ENCODE data around the gene CGB7. TPM values are rescaled to one million over a fixed set of nuclear protein-coding genes. Genes with fewer than 3 reads are reported as not detected.
A peak's percentile ranks its signal among the peaks of the same experiment; 100 is the strongest.
"Not testable (repeated sequence)": the region's sequence is repeated elsewhere in the genome, so short reads cannot be mapped to it uniquely, and the experiment has no call there.

Gene CGB7
- total and polyA plus RNA-seq, 2 experiments from 2014 or later: 0.32 to 0.97 TPM

- H3K4me3 ChIP-seq: peak overlapping the region; percentile 73
- peaks cover 57% of the 10 kb centered on the region for H3K27me3 Mint-ChIP-seq (ENCODE audit: insufficient read depth, low read depth, poor library complexity)
- not testable (repeated sequence) for H3K9me2 ChIP-seq (ENCODE audit: insufficient read depth); H3K9me3 Mint-ChIP-seq; DNase-seq (ENCODE audit: low spot score); H3F3A ChIP-seq (replicated peaks; ENCODE audit: low read depth); H3K4me1 ChIP-seq (ENCODE audit: insufficient read depth); H2AFZ ChIP-seq; H3K27ac Mint-ChIP-seq; H3K36me3 ChIP-seq (ENCODE audit: insufficient read depth); H4K20me1 ChIP-seq (replicated peaks; ENCODE audit: insufficient read depth); H3K36me3 Mint-ChIP-seq (ENCODE audit: low read depth); H3K27ac ChIP-seq (ENCODE audit: low read depth); H3K79me2 ChIP-seq (replicated peaks; ENCODE audit: insufficient read depth)
- H3K4me3 Mint-ChIP-seq: peak overlapping the region; percentile 73
- H3K27me3 ChIP-seq (ENCODE audit: insufficient read depth): peaks cover 63% of the 10 kb centered on the region
- peaks cover 11% of the 10 kb centered on the region for H3K4me1 Mint-ChIP-seq
- H3K4me2 ChIP-seq: peak overlapping the region; percentile 95
- peak; percentile 25 for TF ChIP-seq EZH2 (IDR thresholded peaks at IDR 0.05; ENCODE audit: low read depth, unreplicated experiment)
- ATAC-seq: peak; percentile 15
Measured at GRCh38 chr19:49056902-49057596, 500 bp downstream of the CGB7 start.

GRCh38 chr19:49056101-49056901, 1.2 kb downstream of the CGB7 start:
- Histone ChIP-seq H2AFZ (peak overlapping the region; percentile 90), H3F3A (replicated peaks; ENCODE audit: low read depth) (no peaks in the 10 kb centered on the region), H3K4me3 (peak overlapping the region; percentile 73), H4K20me1 (replicated peaks; ENCODE audit: insufficient read depth) (no peaks in the 10 kb centered on the region), H3K36me3 (ENCODE audit: insufficient read depth) (no peaks in the 10 kb centered on the region), H3K9me2 (ENCODE audit: insufficient read depth) (no peaks in the 10 kb centered on the region), H3K27me3 (ENCODE audit: insufficient read depth) (peaks cover 63% of the 10 kb centered on the region), H3K27ac (ENCODE audit: low read depth) (no peak overlapping the region), H3K4me2 (peak overlapping the region; percentile 95), H3K4me1 (ENCODE audit: insufficient read depth) (peaks cover 9% of the 10 kb centered on the region; the same call in 1 of the 2 replicates), H3K79me2 (replicated peaks; ENCODE audit: insufficient read depth) (no peaks in the 10 kb centered on the region)
- peak; percentile 54 for TF ChIP-seq EZH2 (IDR thresholded peaks at IDR 0.05; ENCODE audit: low read depth, unreplicated experiment)
- TF ChIP-seq POLR2AphosphoS5 (IDR thresholded peaks at IDR 0.05; ENCODE audit: low read depth): peak; percentile 45
- peak; percentile 22 to 34 for TF ChIP-seq CTCF (conservative IDR thresholded peaks at IDR 0.05; ENCODE audit: low read depth in 2 of 2)
- TF ChIP-seq ZNF331 (CRISPR knock-in tag; IDR thresholded peaks at IDR 0.05; ENCODE audit: low read depth): no peak
- ATAC-seq: peak; percentile 78
- no peak overlapping the region for H3K27ac Mint-ChIP-seq
- H3K4me3 Mint-ChIP-seq: peak overlapping the region; percentile 73
- H3K9me3 Mint-ChIP-seq: no peaks in the 10 kb centered on the region; the same call in 2 of the 3 replicates
- DNase-seq (ENCODE audit: low spot score): peak; percentile 76
- peaks cover 11% of the 10 kb centered on the region for H3K4me1 Mint-ChIP-seq
- H3K27me3 Mint-ChIP-seq (ENCODE audit: insufficient read depth, low read depth, poor library complexity): peaks cover 57% of the 10 kb centered on the region
- no peaks in the 10 kb centered on the region for H3K36me3 Mint-ChIP-seq (ENCODE audit: low read depth)

GRCh38 chr19:49050376-49051033, 7.0 kb downstream of the CGB7 start:
- H3K9me2 ChIP-seq (ENCODE audit: insufficient read depth); H3K36me3 Mint-ChIP-seq (ENCODE audit: low read depth); ATAC-seq: not testable (repeated sequence)

GRCh38 chr19:49049834-49050233, 7.7 kb downstream of the CGB7 start:
- H3K4me1 ChIP-seq (ENCODE audit: insufficient read depth); ATAC-seq; H3K9me2 ChIP-seq (ENCODE audit: insufficient read depth); H3K36me3 Mint-ChIP-seq (ENCODE audit: low read depth); H3K4me1 Mint-ChIP-seq; DNase-seq (ENCODE audit: low spot score); H3K36me3 ChIP-seq (ENCODE audit: insufficient read depth); H3K79me2 ChIP-seq (replicated peaks; ENCODE audit: insufficient read depth); H4K20me1 ChIP-seq (replicated peaks; ENCODE audit: insufficient read depth); H3K27ac Mint-ChIP-seq; H2AFZ ChIP-seq; H3K9me3 Mint-ChIP-seq; H3K27me3 ChIP-seq (ENCODE audit: insufficient read depth); H3K4me3 Mint-ChIP-seq; H3K27ac ChIP-seq (ENCODE audit: low read depth); H3K4me2 ChIP-seq; H3F3A ChIP-seq (replicated peaks; ENCODE audit: low read depth); H3K4me3 ChIP-seq: not testable (repeated sequence)
- peaks cover 12% of the 10 kb centered on the region for H3K27me3 Mint-ChIP-seq (ENCODE audit: insufficient read depth, low read depth, poor library complexity)

More at GRCh38 chr19:49050376-49051033, 7.0 kb downstream of the CGB7 start:
- H3K27ac ChIP-seq (ENCODE audit: low read depth); H3K4me3 Mint-ChIP-seq; H2AFZ ChIP-seq; H3F3A ChIP-seq (replicated peaks; ENCODE audit: low read depth); H3K27ac Mint-ChIP-seq; H3K27me3 ChIP-seq (ENCODE audit: insufficient read depth); H3K4me2 ChIP-seq; H3K4me1 ChIP-seq (ENCODE audit: insufficient read depth); H3K79me2 ChIP-seq (replicated peaks; ENCODE audit: insufficient read depth); DNase-seq (ENCODE audit: low spot score); H3K36me3 ChIP-seq (ENCODE audit: insufficient read depth); H4K20me1 ChIP-seq (replicated peaks; ENCODE audit: insufficient read depth); H3K9me3 Mint-ChIP-seq; H3K4me1 Mint-ChIP-seq; H3K4me3 ChIP-seq: not testable (repeated sequence)
- H3K27me3 Mint-ChIP-seq (ENCODE audit: insufficient read depth, low read depth, poor library complexity): peaks cover 17% of the 10 kb centered on the region

GRCh38 chr19:49049011-49049410, 8.5 kb downstream of the CGB7 start, which contains the start of gene CGB8:
TSS of gene CGB8 (minus strand) at chr19:49049111. CDS start at chr19:49048739, 372 bp downstream.
- not testable (repeated sequence) for H3F3A ChIP-seq (replicated peaks; ENCODE audit: low read depth); H2AFZ ChIP-seq; H3K27me3 ChIP-seq (ENCODE audit: insufficient read depth); DNase-seq (ENCODE audit: low spot score); H4K20me1 ChIP-seq (replicated peaks; ENCODE audit: insufficient read depth); H3K4me2 ChIP-seq; H3K9me3 Mint-ChIP-seq; H3K27ac ChIP-seq (ENCODE audit: low read depth); H3K4me3 ChIP-seq; H3K79me2 ChIP-seq (replicated peaks; ENCODE audit: insufficient read depth); H3K4me3 Mint-ChIP-seq; ATAC-seq; H3K4me1 Mint-ChIP-seq; H3K36me3 ChIP-seq (ENCODE audit: insufficient read depth); H3K9me2 ChIP-seq (ENCODE audit: insufficient read depth); H3K4me1 ChIP-seq (ENCODE audit: insufficient read depth); H3K27ac Mint-ChIP-seq; H3K36me3 Mint-ChIP-seq (ENCODE audit: low read depth)
- H3K27me3 Mint-ChIP-seq (ENCODE audit: insufficient read depth, low read depth, poor library complexity): peaks cover 10% of the 10 kb centered on the region

All from GM23338 (cell line).